HG02610 (cell line): ENCODE data around the gene CDC42SE2.
"Not testable (repeated sequence)": the region's sequence is repeated elsewhere in the genome, so short reads cannot be mapped to it uniquely, and the experiment has no call there.

Experiments
- ATAC-seq: cut with Tn5 transposase; IDR thresholded peaks from one replicate; pipeline ENCODE4 v1.9.1; 2021; ENCODE audit warnings: mild to moderate bottlenecking, moderate library complexity; ENCODE audit not compliant: unreplicated experiment

The CDC42SE2 gene

GRCh38 chr5:131277875-131278740 is 14.3 kb downstream of the CDC42SE2 start:
- no peak for ATAC-seq

DNA sequence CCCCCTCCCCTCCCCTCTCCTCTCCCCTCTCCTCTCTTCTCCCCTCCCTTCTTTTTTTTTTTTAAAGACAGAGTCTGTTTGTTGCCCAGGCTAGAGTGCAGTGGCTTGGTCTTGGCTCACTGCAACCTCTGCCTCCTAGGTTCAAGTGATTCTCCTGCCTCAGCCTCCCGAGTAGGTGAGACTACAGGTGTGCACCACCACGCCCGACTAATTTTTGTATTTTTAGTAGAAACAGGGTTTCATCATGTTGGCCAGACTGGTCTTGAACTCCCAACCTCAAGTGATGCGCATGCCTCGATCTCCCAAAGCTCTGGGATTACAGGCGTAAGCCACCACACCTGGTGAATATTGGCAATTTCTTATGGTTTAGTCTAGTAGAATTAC is 14.9 kb downstream of the CDC42SE2 start:
- ATAC-seq = not testable (repeated sequence)

DNA sequence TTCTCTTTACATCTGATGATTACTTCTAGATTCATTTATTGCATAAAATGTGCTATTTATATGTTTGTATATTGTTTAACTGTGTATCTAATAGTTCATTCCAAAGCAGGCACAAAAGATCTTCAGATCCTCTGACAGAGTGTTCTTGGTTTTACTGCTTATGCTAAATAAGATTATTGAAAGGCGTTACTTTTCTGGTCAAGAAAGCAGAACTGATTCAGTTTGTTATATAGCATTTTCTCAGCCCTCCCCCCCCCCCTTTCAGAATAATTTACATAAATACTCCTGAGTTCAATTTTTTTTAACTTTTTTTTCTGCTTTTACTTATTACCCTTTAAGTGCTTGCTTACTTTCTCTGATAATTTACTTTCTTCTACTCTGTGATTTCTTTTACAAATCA is 15.4 kb downstream of the CDC42SE2 start:
- ATAC-seq = peak; percentile 31

DNA sequence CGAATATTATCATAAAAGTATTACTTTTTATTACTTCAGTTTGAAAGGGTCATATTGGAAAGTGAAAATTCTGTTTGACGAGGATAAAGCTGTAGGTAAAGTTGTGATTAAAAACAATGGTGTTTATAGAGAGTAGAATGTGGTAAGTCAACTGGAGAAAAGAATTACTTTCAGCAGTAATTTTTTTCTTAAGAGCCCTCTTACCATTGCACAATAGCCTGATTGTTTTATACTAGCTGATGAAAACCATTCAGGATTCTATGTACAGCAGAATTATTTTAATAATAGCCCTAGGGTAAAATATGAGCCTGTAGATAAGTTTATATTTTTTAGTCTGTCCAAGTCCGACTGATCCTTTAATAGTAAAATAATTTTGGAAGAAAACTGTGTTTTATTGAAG is 16.6 kb downstream of the CDC42SE2 start:
- no peak for ATAC-seq

- ATAC-seq = peak; percentile 68
These were observed 17.4 kb downstream of the CDC42SE2 start for GRCh38 chr5:131281133-131281867.

- no peak for ATAC-seq
These were observed 18.0 kb downstream of the CDC42SE2 start for GRCh38 chr5:131281868-131282234.

DNA sequence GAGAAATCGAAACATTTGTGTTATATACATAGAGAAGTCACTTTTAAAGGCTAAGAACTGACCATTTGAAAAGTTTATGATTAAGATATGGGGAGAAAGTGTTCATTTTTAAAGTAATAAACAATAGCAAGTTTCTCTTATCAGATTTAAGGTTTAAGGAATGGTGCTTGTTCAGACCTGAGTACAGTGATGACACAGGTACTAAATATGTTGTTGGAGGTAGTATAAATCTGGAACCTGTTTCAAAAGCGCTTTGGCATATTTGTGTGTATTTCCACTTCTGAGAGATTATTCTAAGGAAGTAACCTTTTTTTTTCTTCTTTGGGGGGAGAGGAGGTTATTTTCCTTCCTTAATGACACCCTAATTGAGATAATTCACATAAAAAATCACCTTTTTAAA is 18.4 kb downstream of the CDC42SE2 start:
- ATAC-seq = no peak

- peak; percentile 18 for ATAC-seq
These were observed 22.0 kb downstream of the CDC42SE2 start for GRCh38 chr5:131285703-131286399.

- ATAC-seq = no peak
These were observed 22.5 kb downstream of the CDC42SE2 start for GRCh38 chr5:131286400-131286715.

- ATAC-seq = no peak
These were observed 24.5 kb downstream of the CDC42SE2 start for GRCh38 chr5:131288328-131288727.

- ATAC-seq = peak; percentile 65
These were observed 25.9 kb downstream of the CDC42SE2 start for GRCh38 chr5:131289738-131290137.

DNA sequence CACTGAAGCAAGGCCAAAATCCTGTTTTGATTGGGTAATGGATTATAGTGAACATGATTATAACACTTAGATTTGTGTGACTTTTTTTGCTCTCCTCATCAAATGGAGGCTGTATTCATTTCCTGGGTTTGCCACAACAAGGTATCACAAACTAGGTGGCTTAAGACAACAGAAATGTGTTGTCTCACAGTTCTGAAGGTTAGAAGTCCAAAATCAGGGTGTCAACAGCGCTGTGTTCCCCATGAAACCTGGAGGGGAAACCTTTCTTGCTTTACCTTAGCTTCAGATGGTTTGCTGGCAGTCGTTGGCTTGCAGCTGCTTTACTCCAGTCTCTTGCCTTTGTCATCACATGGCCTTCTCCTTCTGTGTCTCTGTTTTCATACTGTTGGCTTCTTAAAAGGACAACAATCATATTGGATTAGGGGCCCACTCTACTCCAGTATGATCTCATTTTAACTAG is 32.4 kb downstream of the CDC42SE2 start:
- ATAC-seq = no peak

DNA sequence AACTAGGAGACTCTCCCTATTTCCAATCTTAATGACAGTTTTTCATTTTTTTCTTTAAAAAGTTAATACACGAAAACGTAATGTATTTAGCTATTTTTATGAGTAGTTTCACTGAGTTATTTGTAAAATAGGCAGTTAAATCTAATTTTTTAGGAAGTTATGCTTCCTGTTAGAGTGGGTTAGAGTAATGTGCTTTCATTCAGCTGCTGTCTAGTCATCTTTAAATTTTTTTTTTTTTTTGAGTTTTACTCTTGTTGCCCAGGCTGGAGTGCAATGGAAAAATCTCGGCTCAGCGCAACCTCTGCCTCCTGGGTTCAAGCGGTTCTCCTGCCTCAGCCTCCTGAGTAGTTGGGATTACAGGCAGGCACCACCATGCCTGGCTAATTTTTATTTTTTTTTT is 34.0 kb downstream of the CDC42SE2 start:
- no peak for ATAC-seq

DNA sequence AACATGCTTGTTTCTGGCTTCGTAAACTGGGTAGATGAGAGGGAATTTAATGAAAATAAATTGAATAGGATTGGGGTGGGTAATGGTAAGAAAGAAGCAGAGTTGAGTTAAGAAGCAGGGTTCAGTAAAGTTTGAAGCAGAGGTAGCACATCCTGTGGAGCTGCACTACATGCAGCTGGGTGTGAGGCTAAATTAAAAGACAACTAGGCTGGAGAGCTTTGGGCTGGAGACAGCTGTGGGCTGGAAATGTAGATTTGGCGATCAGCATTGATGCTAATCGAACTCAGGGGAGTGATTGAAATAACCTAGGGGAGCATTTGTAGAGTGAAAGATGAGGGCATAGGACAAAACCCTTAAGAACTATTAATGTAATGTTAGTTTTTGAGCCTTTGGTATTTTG is 35.6 kb downstream of the CDC42SE2 start:
- no peak for ATAC-seq

DNA sequence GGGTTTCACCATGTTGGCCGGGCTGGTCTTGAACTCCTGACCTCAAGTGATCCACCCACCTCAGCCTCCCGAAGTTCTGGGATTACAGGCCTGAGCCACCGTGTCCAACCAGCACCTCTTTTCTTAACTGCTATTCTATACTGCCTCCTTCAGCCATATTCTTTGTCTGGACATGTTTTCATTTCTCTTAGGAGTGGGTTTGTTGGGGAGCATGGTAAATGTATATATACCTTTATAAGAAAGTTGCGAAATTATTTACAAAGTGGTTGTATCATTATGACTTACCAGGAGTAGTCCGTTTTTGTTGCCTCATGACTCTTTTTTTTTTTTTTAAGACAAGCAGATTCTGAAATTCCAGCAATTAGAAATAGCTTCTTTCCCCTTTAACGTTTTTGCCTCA is 38.7 kb downstream of the CDC42SE2 start:
- ATAC-seq = no peak

DNA sequence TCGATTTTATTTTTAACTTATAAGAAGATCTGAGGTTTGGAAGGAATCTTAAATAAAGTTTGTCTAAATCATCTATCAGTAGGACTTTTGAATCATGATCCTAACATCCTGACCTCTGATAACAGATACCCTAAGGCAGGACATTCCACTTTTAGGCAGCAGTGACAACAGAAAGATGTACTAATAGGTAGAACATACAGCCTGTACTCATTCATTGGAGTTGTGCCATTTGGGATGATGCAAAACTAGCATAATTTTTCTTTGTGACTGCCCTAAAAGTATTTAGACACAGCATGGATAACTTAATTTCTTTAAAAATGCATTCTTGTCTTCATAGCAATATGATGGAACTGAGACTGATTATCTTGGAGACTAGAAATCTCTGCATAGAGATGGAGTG is 39.7 kb downstream of the CDC42SE2 start:
- no peak for ATAC-seq

GRCh38 chr5:131304414-131304813 is 40.6 kb downstream of the CDC42SE2 start:
- no peak for ATAC-seq

GRCh38 chr5:131305138-131305689 is 41.4 kb downstream of the CDC42SE2 start:
- no peak for ATAC-seq

DNA sequence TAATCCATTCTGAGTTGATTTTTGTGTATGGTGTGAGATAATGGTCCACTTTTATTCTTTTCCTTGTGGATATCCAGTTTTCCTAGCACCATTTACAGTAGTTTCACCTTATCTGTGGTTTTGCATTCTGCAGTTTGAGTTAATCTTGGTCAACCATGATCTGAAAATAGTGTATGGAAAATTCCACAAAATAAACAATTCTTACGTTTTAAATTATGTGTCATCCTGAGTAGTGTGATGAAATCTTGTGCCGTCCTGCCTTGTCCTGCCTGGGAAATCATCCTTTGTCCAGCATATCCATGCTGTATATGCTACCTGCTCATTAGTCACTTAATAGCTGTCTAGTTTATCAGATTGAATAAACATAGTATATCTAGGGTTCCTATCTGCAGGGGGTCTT is 42.1 kb downstream of the CDC42SE2 start:
- no peak for ATAC-seq

- not testable (repeated sequence) for ATAC-seq
These were observed 48.5 kb downstream of the CDC42SE2 start for GRCh38 chr5:131312235-131312772.

- no peak for ATAC-seq
These were observed 52.2 kb downstream of the CDC42SE2 start for GRCh38 chr5:131316026-131316425.
